Measurements from ENCODE around the gene SLC27A2.

The SLC27A2 gene

GRCh38 chr15:50180091-50180490 lies 1.9 kb upstream of the SLC27A2 start:
- DNase-seq (ENCODE audit: extremely low read depth, low read depth): no peak
- no peak for TF ChIP-seq CTCF (IDR thresholded peaks at IDR 0.05; ENCODE audit: low read depth, low read length)

- no peak for DNase-seq (ENCODE audit: extremely low read depth, low read depth)
- TF ChIP-seq CTCF (IDR thresholded peaks at IDR 0.05; ENCODE audit: low read depth, low read length): no peak
Observed at GRCh38 chr15:50180582-50180981, 1.4 kb upstream of the SLC27A2 start.

GRCh38 chr15:50181201-50181968 lies 611 bp upstream of the SLC27A2 start:
- TF ChIP-seq CTCF (IDR thresholded peaks at IDR 0.05; ENCODE audit: low read depth, low read length): no peak
- no peak for DNase-seq (ENCODE audit: extremely low read depth, low read depth)

GRCh38 chr15:50182219-50183013 lies 420 bp downstream of the SLC27A2 start:
- TF ChIP-seq CTCF (IDR thresholded peaks at IDR 0.05; ENCODE audit: low read depth, low read length): no peak
- no peak for DNase-seq (ENCODE audit: extremely low read depth, low read depth)

- no peak for TF ChIP-seq CTCF (IDR thresholded peaks at IDR 0.05; ENCODE audit: low read depth, low read length)
- DNase-seq (ENCODE audit: extremely low read depth, low read depth): no peak
Observed at GRCh38 chr15:50183112-50183794, 1.3 kb downstream of the SLC27A2 start.

GRCh38 chr15:50184863-50185504 lies 3.0 kb downstream of the SLC27A2 start:
- no peak for TF ChIP-seq CTCF (IDR thresholded peaks at IDR 0.05; ENCODE audit: low read depth, low read length)
- DNase-seq (ENCODE audit: extremely low read depth, low read depth): no peak
